Measurements from ENCODE around the gene STT3A.

Gene STT3A

GRCh38 chr11:125670172-125670571, 77.5 kb downstream of the STT3A start:
- no peak for DNase-seq

GRCh38 chr11:125671561-125671960, 78.9 kb downstream of the STT3A start:
- no peak for DNase-seq
